CD4-positive, alpha-beta T cell treated with Interleukin-21 for 1 hour (primary cell): ENCODE data around the gene KAZN.

Source experiments
- DNase-seq: peaks from one replicate; pipeline ENCODE4 v3.0.0-alpha.2; 2020

KAZN gene

GRCh38 chr1:14944471-14944985, 346.0 kb downstream of the KAZN start:
- DNase-seq, result no peak

GRCh38 chr1:14945132-14946010, 346.9 kb downstream of the KAZN start:
- no peak for DNase-seq

GRCh38 chr1:14946011-14946359, 347.5 kb downstream of the KAZN start:
- no peak for DNase-seq

GRCh38 chr1:14946684-14947238, 348.3 kb downstream of the KAZN start:
- no peak for DNase-seq

- DNase-seq, result no peak
Observed at GRCh38 chr1:14947421-14947820, 348.9 kb downstream of the KAZN start.

- no peak for DNase-seq
Observed at GRCh38 chr1:14948112-14948652, 349.7 kb downstream of the KAZN start.

GRCh38 chr1:14949270-14949835, 350.9 kb downstream of the KAZN start:
- DNase-seq, result no peak

GRCh38 chr1:14949836-14950713, 351.6 kb downstream of the KAZN start:
- no peak for DNase-seq

GRCh38 chr1:14951766-14952165, 353.3 kb downstream of the KAZN start:
- no peak for DNase-seq

- DNase-seq, result no peak
Observed at GRCh38 chr1:14952626-14953314, 354.3 kb downstream of the KAZN start.

- no peak for DNase-seq
Observed at GRCh38 chr1:14954210-14954609, 355.7 kb downstream of the KAZN start.

GRCh38 chr1:14954930-14955329, 356.4 kb downstream of the KAZN start:
- DNase-seq, result no peak

- DNase-seq, result no peak
Observed at GRCh38 chr1:14955402-14955801, 356.9 kb downstream of the KAZN start.

- no peak for DNase-seq
Observed at GRCh38 chr1:14955976-14956375, 357.5 kb downstream of the KAZN start.

- DNase-seq, result no peak
Observed at GRCh38 chr1:14956579-14957195, 358.2 kb downstream of the KAZN start.

GRCh38 chr1:14957375-14958098, 359.1 kb downstream of the KAZN start:
- DNase-seq, result no peak

GRCh38 chr1:14958249-14959058, 360.0 kb downstream of the KAZN start:
- no peak for DNase-seq

GRCh38 chr1:14959059-14959694, 360.7 kb downstream of the KAZN start:
- no peak for DNase-seq

GRCh38 chr1:14961661-14962267, 363.3 kb downstream of the KAZN start:
- DNase-seq, result no peak
